HG03135 (cell line): ENCODE data around the gene UGT2B17.

Experiments
- ATAC-seq: cut with Tn5 transposase; IDR thresholded peaks from one replicate; pipeline ENCODE4 v1.9.1; 2021; ENCODE audit warnings: mild to moderate bottlenecking, moderate library complexity; ENCODE audit not compliant: unreplicated experiment

Gene UGT2B17

GRCh38 chr4:68490826-68491457 is 85.2 kb downstream of the UGT2B17 start:
- ATAC-seq, result no peak

- ATAC-seq, result no peak
Observed at GRCh38 chr4:68489338-68489737, 86.8 kb downstream of the UGT2B17 start.
